HG02763 (cell line): ENCODE measurements around the gene ELP5.
A peak's percentile ranks its signal among the peaks of the same experiment; 100 is the strongest.

Source experiments
- ATAC-seq: cut with Tn5 transposase; IDR thresholded peaks from one replicate; pipeline ENCODE4 v1.9.1; 2021; ENCODE audit warnings: mild to moderate bottlenecking, moderate library complexity; ENCODE audit not compliant: unreplicated experiment

ELP5 gene, protein sequence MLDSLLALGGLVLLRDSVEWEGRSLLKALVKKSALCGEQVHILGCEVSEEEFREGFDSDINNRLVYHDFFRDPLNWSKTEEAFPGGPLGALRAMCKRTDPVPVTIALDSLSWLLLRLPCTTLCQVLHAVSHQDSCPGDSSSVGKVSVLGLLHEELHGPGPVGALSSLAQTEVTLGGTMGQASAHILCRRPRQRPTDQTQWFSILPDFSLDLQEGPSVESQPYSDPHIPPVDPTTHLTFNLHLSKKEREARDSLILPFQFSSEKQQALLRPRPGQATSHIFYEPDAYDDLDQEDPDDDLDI

DNA sequence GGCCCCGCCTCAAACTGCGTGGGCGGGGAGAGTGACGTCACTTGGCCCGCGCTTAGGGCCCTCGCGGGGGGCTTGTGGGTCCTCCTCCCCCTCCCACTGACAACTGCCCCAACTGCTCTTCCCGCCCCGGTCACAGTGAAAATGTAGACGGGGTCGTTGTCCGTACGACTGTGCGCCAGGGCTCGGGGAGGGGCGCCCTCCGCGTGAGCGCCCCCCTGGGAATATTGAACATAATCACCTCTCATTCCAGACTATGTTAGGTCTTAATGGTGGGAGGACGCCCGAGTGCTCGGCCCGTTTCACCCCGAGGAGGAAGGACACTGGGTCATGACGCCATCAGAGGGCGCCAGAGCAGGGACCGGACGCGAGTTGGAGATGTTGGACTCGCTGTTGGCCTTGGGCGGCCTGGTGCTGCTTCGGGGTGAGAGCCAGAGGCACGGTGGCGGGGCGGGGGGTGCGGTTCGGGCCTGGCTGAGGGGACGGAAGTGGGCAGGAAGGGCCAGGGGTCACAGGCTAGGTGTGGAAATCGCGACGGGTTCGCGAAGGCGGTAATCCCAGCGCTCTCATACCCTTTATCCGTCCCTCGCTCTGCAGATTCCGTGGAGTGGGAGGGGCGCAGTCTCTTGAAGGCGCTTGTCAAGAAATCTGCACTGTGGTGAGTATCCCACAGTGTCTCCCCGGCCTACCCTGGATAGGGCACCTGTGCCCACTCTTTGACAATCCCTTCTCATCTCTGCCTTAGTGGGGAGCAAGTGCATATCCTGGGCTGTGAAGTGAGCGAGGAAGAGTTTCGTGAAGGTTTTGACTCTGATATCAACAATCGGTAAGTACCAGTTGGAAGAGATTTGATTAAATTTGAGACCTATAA, at the start of gene ELP5:
Gene ELP5, plus strand, starts transcription at position 40 of the 868 bp plus-strand sequence. Its CDS starts 336 bp downstream, at position 376.
- ATAC-seq: peak; percentile 55

DNA sequence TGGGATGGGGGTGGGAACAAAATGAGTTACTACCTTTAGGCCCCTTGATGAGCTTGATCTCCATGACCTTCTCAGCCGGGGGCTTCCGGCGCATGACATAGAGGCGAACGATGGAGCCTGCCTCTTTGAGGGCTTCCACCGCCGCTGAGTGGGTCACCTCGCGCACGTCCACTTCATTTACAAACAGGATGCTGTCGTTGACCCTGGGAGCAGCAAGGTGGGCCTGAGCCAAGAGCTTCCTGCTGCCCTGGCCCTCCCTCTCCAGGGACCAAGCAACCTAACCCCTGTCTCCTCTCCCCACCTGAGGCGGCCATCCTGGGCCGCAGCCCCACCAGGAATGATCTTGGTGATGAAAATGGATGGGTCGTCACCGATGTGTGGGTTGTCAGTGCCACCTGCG, 48.6 kb upstream of the ELP5 start:
- no peak for ATAC-seq

DNA sequence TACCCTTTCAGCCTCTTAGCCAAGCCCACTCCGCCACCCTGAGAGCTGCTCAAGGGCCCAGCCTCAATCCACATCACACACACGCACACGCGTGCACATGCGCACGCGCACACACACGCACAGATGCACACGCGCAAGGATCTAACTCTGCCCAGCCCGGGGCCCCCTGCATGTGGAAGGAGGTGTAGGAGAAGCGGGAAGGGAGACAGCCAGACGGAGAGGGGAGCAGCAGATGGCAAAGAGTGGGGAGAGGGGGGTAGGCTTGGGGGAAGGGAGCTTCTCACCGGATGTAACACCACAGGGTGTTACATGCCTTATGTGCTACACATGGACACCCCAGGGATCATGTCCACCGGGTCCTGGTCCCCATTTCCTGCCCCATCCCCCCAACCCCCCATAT, 47.7 kb upstream of the ELP5 start:
- no peak for ATAC-seq

DNA sequence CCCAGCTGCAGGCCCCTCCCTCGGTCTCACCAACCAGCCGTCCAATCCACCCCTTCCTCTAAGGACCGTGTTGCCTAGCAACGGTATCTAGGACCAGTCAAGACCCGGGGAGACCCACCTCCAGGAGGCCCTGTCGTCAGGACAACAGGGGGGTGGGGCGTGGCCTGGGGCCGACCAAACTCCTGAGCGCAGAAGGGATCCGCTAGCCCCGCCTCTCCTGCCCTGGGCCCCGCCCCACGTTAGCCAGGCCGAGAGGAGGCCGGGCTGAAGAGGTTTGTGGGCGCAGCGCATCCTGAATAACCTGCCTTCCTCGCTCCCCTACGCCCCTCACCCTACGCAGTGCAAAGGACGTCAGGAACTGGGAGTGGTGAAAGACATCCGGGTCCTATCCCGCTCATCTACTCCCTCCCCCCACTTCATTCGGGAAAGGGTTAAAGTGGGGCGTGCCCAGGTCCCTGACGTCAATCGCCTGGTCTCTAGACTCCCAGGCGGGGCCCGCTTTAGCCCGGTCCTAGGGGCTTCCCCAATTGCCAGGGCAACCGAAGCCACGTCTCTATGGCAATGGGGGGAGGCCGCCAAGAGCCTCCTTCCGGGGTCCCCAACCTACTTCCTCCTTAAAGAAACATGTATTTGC, 47.1 kb upstream of the ELP5 start:
- peak; percentile 77 for ATAC-seq

DNA sequence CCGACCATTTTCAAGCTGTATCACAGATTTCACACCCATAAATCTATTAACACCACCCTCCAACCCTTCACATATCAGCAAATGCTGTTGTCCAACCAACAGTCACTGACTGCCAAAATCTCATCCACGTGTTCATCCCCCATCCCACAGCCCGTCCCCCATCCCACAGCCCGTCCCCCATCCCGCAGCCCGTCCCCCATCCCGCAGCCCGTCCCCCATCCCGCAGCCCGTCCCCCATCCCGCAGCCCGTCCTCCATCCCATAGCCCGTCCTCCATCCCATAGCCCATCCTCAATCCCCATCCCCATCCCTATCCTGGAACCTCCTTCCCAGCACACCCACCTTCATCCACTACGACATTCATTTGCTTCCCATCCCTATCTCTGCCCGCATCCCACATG, 46.5 kb upstream of the ELP5 start:
- no peak for ATAC-seq

DNA sequence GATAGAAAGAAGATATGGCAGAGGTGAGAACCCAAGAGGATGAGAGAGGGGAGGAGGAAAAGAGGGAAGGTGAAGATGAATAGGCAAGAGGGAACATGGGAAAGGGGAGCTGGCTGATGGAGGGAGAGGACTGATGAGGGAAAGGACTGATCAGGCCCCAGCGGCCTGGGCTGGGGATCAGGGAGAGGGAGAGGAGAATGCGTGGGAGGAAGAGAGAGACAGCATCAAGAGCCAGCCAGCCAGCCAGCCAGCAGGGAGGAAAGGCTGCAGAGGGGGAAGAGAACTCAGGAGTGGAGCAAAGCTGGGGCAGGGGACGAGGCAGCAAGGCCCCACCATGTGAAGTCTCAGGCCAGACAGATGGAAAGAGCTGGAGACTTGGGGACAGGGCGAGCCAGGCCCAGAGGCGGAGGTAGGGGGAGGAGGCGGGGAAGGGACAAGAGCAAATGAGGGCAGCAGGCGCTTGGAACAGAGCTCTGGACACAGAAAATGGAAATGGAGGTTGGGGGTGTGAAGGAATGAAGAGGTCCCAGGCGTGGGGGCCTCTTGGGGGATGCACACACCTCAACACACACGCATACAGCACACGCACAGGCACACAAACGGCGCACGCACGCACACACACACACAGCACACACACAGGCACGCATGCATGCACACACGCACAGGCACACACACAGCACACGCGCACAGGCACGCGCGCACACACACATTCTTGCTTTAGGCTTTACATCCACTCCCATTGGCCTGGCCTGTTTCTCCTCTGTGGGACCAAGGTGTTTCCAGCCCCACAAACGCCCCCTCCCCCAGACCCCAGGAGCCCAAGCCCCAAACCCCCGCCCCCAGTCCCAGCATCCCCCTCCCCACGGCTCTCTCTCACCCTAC, 44.7 kb upstream of the ELP5 start:
- ATAC-seq: no peak

DNA sequence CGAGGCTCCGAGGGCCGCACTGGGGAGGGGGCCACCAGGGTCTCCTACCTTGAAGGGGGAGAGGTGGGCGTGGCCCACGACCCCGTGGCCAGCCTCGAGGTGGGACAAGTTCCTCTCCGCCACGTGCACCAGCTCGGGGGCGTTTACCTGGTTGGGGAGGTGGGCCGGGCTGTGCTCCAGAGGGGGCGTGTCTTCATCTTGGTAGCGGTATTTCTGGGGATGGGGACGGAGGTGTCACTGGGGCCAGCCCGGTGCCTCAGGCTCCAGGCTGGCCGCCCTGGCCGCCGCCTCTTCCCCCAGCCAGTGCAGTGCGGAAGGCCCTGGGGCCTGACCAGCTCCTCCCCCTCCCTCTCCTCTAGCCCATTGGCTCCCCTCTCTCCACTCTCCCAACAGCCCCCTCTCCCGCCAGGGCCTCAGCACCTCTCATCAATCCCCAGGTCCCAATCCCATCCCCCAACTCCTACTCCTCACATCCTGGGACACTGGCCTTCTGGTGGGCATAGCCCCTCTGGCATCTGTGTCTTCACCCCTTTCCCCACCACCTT, 43.9 kb upstream of the ELP5 start:
- no peak for ATAC-seq

DNA sequence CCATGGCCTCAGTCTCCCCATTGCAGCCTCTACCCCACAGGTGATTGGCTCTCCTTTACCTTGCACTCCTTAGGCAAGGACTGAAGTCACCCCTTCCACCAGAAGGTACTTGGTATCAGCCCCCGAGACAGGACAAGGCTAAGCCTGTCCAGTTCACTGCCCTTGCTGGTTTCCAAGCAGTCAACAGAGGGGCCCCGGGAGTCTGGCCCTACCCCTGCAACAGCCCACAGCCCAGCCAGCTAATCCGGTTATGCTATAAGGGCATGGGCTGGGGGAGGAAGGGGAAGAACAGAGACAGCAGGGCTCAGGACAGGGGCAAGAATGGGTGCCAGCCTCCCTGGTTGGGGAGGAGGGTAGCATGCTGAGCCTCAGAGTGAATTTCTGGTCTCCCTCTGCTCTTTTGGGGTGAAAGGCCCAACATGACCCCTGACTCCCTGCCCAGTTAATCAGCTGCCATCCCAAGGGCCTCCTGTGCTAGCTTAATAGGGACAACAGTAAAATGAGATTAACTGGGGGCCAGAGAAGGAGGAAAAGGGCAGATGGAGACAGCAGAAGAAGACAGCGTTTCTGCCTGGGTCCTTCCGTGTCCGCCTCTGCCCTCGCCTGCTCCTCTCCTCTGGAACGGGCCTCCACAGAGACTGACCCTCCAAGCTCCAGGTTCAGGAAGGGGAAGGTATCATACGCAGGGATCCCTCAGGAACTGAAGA, 43.1 kb upstream of the ELP5 start:
- ATAC-seq: no peak

DNA sequence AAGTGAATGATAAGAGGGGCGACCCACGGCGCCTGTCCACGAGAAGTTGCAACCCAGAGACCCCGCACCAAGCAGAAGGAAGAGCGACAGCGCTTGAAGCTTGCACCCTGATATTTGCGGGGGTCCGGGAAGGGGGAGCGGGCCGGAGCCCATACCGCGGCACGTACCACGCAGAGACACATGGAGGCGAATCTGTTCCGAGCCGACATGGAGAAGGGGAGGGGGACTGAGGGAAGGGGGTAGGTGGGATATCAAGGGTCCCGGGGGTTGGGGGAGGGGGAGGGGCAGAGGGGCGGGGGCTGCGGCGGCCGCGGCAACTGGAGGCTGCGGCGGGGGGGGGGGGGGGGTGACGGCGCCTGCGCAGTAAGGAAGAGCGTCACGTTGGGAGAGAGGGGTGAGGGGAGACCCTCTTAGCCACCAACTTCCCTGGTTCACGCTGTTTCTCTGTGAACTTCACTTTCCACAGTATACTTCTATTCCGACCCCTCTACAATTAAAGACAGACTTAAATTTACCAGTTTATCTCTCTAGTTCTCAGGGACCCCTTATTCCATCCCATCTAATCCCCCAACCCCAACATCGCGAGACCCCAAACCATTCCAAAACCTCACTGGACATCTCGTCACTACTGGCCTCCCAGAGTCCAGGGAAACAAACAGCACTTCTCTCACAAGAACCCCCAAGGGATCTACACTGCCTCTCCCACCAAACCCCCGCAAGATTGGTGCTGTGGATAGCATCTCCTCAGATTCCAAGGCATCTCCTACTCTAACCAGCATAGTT, 40.3 kb upstream of the ELP5 start:
- no peak for ATAC-seq

DNA sequence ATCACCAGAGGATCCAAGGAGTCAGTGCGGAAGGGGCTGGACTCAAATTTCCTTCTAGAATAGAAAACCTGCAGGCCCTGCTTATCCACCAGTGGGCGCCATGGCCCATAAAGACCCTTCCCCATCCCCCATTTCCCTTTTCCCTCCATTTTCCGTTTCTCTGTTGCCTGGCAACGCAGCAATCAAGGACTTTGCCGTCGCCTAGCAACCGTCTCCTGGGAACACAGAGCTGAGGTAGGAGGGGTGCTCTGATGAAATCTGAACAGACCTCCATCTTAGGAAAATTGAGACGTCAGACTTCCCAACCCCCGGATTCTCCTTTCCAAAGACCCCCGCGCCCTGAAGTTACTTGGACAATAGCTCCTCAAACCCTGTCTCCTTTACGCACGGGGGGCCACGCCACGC, 38.1 kb upstream of the ELP5 start:
- ATAC-seq: no peak

DNA sequence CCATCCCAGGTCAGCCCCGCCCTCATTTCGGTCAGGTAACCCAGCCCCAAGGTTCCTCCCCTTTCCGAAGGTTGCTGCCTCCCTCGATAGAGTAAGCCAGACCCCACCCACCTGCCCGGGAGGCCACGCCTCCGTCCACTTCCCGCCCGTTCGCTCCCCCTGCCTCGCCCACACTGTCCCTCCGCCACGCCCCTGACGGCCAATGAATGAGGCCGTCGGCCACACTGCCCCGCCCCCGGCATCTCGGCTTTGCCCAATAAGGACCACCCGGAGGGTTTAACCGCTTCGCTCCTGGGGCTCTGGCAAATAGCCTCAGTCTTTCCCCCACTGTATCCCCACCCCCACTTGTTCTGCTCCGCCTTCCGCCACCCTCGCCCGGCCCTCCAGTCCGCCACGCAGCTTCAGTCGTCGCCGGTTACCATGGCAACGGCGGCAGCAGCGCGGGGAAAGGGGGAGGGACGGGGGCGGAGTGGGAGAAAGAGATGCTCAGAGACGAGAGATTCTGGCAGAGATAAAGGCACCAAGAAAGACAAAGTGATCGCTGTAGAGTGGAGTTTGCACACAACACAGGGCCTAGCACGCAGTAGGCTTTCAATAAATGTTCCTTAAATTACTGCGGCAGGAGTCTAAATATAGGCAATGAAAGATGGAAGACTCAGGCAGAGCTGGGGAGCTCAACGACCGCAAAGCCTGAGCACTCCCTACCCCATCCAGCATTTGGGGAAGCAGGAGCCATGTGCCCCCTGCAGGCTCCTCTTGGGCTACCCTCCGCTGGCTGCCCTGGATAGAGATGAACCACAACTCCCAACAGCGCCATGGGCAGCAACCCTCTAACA, 37.5 kb upstream of the ELP5 start:
- peak; percentile 81 for ATAC-seq

DNA sequence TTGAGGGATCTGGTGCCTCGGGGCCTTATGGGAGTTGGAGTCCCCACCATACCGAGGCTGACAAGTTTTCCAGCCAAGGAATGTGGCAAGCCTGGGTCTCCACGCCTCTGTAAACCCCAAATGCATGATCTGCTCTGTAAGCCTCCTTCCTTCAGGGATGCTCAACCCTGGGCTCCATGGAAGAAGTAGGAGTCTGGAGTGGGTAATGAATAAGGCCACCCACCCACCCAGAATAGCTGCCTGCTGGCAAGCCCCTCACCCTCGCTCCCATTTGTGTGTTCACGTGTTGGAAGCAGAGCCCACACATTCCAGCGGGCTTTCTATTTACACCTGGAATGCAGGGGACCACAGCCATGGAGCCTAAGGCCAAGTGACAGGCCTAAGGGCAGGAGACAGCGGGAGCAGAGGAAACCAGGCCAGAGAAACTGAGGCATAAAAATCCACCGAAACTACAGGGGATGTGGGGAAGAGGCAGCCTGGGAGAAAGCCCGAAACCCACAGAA, 36.8 kb upstream of the ELP5 start:
- ATAC-seq: no peak

DNA sequence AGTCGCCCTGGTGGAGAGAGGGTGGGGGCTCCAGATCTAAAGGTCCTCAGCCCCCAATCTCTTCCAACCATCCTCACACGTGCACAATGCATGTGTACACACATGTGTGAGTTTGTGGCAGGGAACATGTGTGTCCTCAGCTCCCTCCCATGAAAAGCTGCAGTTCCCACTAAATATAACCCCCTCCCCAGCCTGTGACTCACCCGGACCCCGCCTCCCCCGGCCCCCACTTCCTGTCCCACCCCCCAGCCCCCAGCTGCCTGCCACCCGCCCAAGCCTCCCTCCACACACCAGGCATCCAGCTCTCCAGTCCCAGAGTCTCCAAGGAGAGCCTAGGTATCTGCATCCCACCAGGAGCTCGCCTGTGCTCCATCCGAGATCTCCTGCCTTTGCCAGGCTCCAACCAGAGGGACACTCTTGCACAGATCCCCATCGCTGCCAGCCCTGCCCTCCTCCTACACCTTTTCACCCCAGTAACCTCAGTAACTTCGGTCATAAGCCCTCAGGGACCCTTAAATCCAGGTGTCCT, 36.3 kb upstream of the ELP5 start:
- no peak for ATAC-seq

DNA sequence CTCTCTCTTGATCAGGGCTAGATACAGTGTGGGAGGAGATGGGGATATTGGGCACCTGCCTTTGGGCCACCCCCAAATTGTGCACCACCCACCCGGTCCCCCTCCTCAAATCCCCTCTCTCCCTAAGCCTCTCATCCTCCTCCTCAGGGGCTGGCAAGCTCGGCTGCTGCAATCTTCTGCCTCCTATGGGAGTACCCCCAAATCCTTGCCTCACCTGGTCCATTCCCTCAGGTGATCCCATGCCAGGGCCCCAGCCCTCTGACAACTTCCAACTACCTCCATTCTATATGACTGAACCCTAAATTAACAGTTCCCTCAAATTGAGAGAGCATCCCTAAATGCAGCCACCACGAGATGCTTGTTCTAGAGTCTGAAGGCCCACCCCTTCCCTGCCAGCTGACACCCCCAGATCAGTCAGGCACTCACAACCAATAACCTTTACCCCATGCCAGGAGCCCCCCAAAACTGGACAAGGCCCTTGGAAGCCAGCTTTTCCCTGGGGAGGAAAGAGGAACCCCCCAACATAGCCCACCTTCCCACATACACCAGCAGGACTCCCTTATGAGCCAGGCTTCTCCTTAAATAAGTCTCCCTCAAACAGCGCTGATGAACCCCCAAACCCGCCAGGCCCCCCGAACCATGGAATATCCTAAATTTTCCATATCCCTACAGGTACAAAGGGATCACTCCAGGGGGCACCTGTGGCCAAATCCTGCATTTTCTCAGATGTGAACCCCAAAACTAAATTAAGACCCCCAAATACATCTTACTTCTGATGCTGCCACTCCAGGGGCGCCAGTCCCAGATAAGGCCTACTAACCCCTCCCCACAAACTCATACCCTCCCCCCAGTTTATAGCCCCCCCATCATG, 35.5 kb upstream of the ELP5 start:
- no peak for ATAC-seq

DNA sequence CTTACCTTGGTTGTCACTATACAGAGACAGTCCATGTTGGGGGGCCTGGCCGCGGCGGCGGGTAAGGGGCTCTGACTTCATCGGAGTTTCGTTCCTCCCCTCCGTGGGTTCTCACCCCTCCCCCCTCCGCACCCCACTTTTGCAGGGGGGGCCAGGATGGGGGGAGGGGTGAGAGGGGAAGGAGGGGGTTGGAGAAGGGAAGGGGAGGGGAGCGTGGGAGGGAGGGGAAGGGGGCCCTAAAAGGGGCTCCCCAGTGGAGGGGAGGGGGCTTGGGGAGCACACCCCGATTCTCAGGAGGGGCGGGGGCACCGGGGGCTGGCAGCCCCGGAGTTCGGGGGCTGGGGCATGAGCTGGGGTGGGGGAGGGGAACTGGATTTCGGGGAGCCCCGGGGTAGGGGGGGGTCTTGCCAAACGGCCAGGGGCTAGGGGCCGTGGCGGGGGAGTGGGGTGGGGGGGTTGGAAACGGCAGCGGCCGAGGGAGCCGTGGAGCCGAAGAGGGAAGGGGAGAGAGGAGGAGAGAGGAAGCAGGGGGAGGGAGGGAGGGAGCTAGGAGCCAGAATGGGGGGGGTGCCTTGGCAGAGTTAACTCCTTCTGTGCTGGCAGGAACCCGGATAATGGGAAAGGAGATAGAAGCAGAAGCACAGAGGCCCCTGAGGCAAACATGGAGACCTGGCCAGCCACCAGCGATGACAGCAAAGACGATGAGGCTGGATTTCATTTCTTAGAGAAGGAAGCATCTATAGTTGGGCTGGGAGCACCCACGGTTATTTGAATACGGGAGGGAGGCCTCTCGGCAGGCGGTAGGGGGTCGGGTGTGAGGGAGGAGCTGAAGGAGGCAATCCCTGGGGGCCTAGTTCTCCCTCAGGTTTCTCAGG, 34.7 kb upstream of the ELP5 start:
- ATAC-seq: no peak

DNA sequence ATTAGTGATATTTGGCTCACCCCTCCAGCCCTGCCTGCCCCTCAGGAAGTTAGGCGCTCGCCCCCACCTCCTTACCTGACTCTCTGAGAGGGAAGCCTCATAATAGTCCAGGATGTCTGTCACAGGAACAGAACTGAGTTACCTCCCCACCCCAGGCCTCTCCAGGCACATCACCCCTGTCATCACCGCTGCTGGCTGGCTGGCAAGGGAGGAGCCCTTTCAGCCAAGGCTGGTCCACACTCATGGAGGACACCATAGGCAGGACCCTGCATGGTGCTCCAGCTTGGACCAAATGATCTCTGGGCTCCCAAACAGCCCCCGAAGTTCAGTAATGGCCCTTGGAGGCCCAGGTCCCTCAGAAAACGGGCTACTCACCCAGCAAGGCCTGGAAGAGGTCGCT, 33.8 kb upstream of the ELP5 start:
- ATAC-seq: no peak
